SK-N-SH (cell line): ENCODE results near the gene NFATC4. TPM values are rescaled to one million over a fixed set of nuclear protein-coding genes. Genes with fewer than 3 reads are reported as not detected.

Experiments used
- CTCF ChIA-PET: fragments of 300-600, 350-600 bp; formaldehyde crosslinking; extraction: SDS; loops from one replicate; lab custom pipeline; 2021; lab: Yijun Ruan, JAX
- POLR2A ChIA-PET: fragments of 350-600 bp; sonication (Branson Sonifier 250); formaldehyde crosslinking; extraction: SDS; loops from one replicate; lab custom pipeline; 2020; ENCODE audit warnings: antibody characterized with exemption, inconsistent platforms; lab: Yijun Ruan, JAX
- DNase-seq: peaks from one replicate; pipeline ENCODE4 v3.0.0; 2012
- H2AFZ ChIP-seq: fragments of 200-600 bp; sonication (generic); 2 replicates; pipeline ENCODE4 v1.8.1; 2016; ENCODE audit warnings: antibody characterized with exemption, mild to moderate bottlenecking, low read depth
- H3F3A ChIP-seq: fragments of 200-600 bp; sonication (generic); replicated peaks from 2 replicates; pipeline ENCODE3; 2016; ENCODE audit warnings: antibody characterized with exemption, mild to moderate bottlenecking; ENCODE audit not compliant: insufficient read depth
- H3K27ac ChIP-seq, 2 experiments: fragments of 200-500 bp in 1 of 2; fragments of 200-600 bp in 1 of 2; sonication (Bioruptor generic) in 1 of 2; sonication (generic), shearing (Covaris generic) in 1 of 2; 2 replicates each; pipeline versions ENCODE4 v1.5.1 to v1.6.1; 2014 to 2016; ENCODE audit warnings: low read depth in 2 of 2, inconsistent platforms in 1 of 2, low read length in 1 of 2, mild to moderate bottlenecking in 1 of 2, mixed read lengths in 1 of 2
- H3K27me3 ChIP-seq: fragments of 200-600 bp; sonication (generic), shearing (Covaris generic); 2 replicates; pipeline ENCODE4 v1.6.1; 2016; ENCODE audit warnings: mixed run types; ENCODE audit not compliant: insufficient read depth
- H3K36me3 ChIP-seq, 2 experiments: fragments of 200-500 bp in 1 of 2; fragments of 200-600 bp in 1 of 2; sonication (Bioruptor generic) in 1 of 2; sonication (generic) in 1 of 2; replicated peaks in 1 of 2; 2 replicates each; pipeline versions ENCODE3 to v1.5.1; 2014 to 2016; ENCODE audit warnings: low read length in 1 of 2, mild to moderate bottlenecking in 1 of 2; ENCODE audit not compliant: insufficient read depth in 2 of 2, control insufficient read depth in 1 of 2
- H3K4me1 ChIP-seq, 2 experiments: fragments of 200-500 bp in 1 of 2; fragments of 200-600 bp in 1 of 2; sonication (Bioruptor generic) in 1 of 2; sonication (generic), shearing (Covaris generic) in 1 of 2; 2 replicates each; pipeline versions ENCODE4 v1.5.1 to v1.6.1; 2014 to 2016; ENCODE audit warnings: low read depth in 1 of 2, low read length in 1 of 2, mixed run types in 1 of 2; ENCODE audit not compliant: insufficient read depth in 2 of 2, control insufficient read depth in 1 of 2
- H3K4me2 ChIP-seq: fragments of 200-600 bp; sonication (generic), shearing (Covaris generic); 2 replicates; pipeline ENCODE4 v1.6.1; 2017; ENCODE audit warnings: mixed run types
- H3K4me3 ChIP-seq, 2 experiments: fragments of 200-500 bp in 1 of 2; fragments of 200-600 bp in 1 of 2; sonication (Bioruptor generic) in 1 of 2; sonication (generic), shearing (Covaris generic) in 1 of 2; 2 replicates each; pipeline versions ENCODE4 v1.5.1 to v1.8.1; 2014 to 2016; ENCODE audit warnings: low read depth in 2 of 2, inconsistent platforms in 1 of 2, low read length in 1 of 2, mild to moderate bottlenecking in 1 of 2, mixed read lengths in 1 of 2, moderate library complexity in 1 of 2
- H3K79me2 ChIP-seq: fragments of 200-600 bp; sonication (generic); 2 replicates; pipeline ENCODE4 v1.8.1; 2017; ENCODE audit warnings: mild to moderate bottlenecking; ENCODE audit not compliant: insufficient read depth
- H3K9ac ChIP-seq: fragments of 200-600 bp; sonication (generic); 2 replicates; pipeline ENCODE4 v1.6.1; 2017; ENCODE audit warnings: mixed run types
- H3K9me2 ChIP-seq: fragments of 200-600 bp; sonication (generic); 2 replicates; pipeline ENCODE4 v1.6.1; 2017; ENCODE audit warnings: mixed run types
- H3K9me3 ChIP-seq: fragments of 200-600 bp; sonication (generic); 2 replicates; pipeline ENCODE4 v1.6.1; 2017; ENCODE audit warnings: mixed run types, mild to moderate bottlenecking, moderate library complexity
- H4K20me1 ChIP-seq: fragments of 200-600 bp; sonication (generic); 2 replicates; pipeline ENCODE4 v1.6.1; 2017; ENCODE audit warnings: mild to moderate bottlenecking, mixed run types; ENCODE audit not compliant: insufficient read depth
- CHD2 ChIP-seq: fragments of 150-350 bp; IDR thresholded peaks from 2 replicates; pipeline ENCODE4 v1.6.1; 2018; ENCODE audit warnings: low read length; ENCODE audit not compliant: partially characterized antibody
- EP300 ChIP-seq, 2 experiments: IDR thresholded peaks; 2 replicates each; pipeline versions ENCODE4 v1.4.0 to v1.6.1; 2012; ENCODE audit warnings: borderline replicate concordance in 1 of 2, low read depth in 1 of 2, low read length in 1 of 2
- EZH2phosphoT487 ChIP-seq: fragments of 200-600 bp; sonication (generic); IDR thresholded peaks from 2 replicates; pipeline ENCODE4 v1.6.1; 2017; ENCODE audit warnings: low read depth, mixed run types, mild to moderate bottlenecking, antibody characterized with exemption, moderate library complexity, borderline replicate concordance
- GATA2 ChIP-seq: sonication (generic); formaldehyde crosslinking; IDR thresholded peaks from 2 replicates; pipeline ENCODE4 v1.5.0; 2020; ENCODE audit warnings: mild to moderate bottlenecking, missing genetic modification reagents
- IRF3 ChIP-seq: fragments of 150-350 bp; IDR thresholded peaks from 2 replicates; pipeline ENCODE4 v1.6.1; 2016; ENCODE audit warnings: mild to moderate bottlenecking, low read depth, low read length
- JUND ChIP-seq: IDR thresholded peaks from 2 replicates; pipeline ENCODE4 v1.4.0; 2012
- MAX ChIP-seq: IDR thresholded peaks from 2 replicates; pipeline ENCODE4 v1.4.0; 2012; ENCODE audit warnings: low read depth
- MEF2A ChIP-seq: IDR thresholded peaks from 2 replicates; pipeline ENCODE4 v1.4.0; 2012; ENCODE audit warnings: low read depth, borderline replicate concordance
- POLR2AphosphoS5 ChIP-seq: IDR thresholded peaks from 2 replicates; pipeline ENCODE4 v1.6.1; 2012; ENCODE audit warnings: low read depth, low read length
- RCOR1 ChIP-seq: fragments of 150-350 bp; IDR thresholded peaks from 2 replicates; pipeline ENCODE4 v1.6.1; 2017; ENCODE audit warnings: antibody characterized with exemption, low read length
- RFX5 ChIP-seq: IDR thresholded peaks from 2 replicates; pipeline ENCODE4 v1.6.1; 2012; ENCODE audit warnings: mild to moderate bottlenecking, improper control_type of control experiment, low read length
- TAF1 ChIP-seq: IDR thresholded peaks from 2 replicates; pipeline ENCODE4 v1.6.1; 2012; ENCODE audit warnings: low read depth, mild to moderate bottlenecking, low read length, moderate library complexity, borderline replicate concordance
- TEAD4 ChIP-seq: IDR thresholded peaks from 2 replicates; pipeline ENCODE4 v1.4.0; 2012; ENCODE audit warnings: mild to moderate bottlenecking, borderline replicate concordance; ENCODE audit not compliant: insufficient read depth
- ZBTB33 ChIP-seq: IDR thresholded peaks from 2 replicates; pipeline ENCODE4 v1.4.0; 2012; ENCODE audit warnings: low read depth, borderline replicate concordance
- WGBS: methylation state at CpG from one replicate; pipeline ENCODE4 v1.1.6; 2017; ENCODE audit warnings: low lambda C conversion rate; 5-methylcytosine and 5-hydroxymethylcytosine counted together
- polyA plus RNA-seq, 3 experiments: library from polyadenylated mRNA; depleted of rRNA; stranded (reverse); fragments of >200 nt; gene quantifications; 2 replicates each; pipeline ENCODE4 v1.2.3, GENCODE V29; 2012

Gene NFATC4
- polyA plus RNA-seq, 1 of the 3 experiments (the other 2 are of a cell fraction), result 25.3 TPM

DNA sequence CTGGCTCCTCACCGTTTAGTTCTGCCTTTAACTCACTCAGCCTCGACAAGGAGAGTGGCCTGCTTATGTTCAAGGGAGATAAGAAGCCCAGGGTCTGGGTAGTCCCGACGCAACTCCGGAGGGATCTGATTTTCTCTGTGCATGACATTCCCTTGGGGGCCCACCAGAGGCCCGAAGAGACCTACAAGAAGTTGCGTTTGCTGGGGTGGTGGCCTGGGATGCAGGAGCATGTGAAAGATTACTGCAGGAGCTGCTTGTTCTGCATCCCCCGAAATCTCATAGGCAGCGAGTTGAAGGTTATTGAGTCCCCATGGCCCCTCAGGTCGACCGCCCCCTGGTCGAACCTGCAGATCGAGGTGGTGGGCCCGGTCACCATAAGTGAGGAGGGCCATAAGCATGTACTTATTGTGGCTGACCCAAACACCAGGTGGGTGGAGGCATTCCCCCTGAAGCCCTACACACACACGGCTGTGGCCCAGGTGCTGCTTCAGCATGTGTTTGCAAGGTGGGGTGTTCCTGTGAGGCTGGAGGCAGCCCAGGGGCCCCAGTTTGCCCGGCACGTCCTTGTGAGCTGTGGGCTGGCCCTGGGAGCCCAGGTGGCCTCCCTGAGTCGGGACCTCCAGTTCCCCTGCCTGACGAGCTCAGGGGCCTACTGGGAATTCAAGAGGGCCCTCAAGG lies 48.4 kb downstream of the NFATC4 start (continued):
- TF ChIP-seq ZBTB33 (no peak), EP300 (IDR thresholded peaks at IDR 0.05; ENCODE audit: borderline replicate concordance in 1 of 2, low read depth in 1 of 2, low read length in 1 of 2) (no peak), JUND (no peak), RCOR1 (no peak), TAF1 (no peak), MAX (no peak), CHD2 (no peak), MEF2A (no peak), POLR2AphosphoS5 (no peak), TEAD4 (no peak)

GRCh38 chr14:24416932-24417619 lies 49.1 kb downstream of the NFATC4 start:
- POLR2A ChIA-PET, result no interaction called here
- CTCF ChIA-PET, result interaction anchor here (0.9 to 9.9 kb wide), 7 partner anchors 9 to 90 kb away, joined by 3 to 63 read pairs (median 9); partner anchors contain the start of genes CBLN3 and KHNYN
- WGBS, result 82% methylated on average over 12 of the region's 16 CpGs
- DNase-seq, result no peak
- Histone ChIP-seq H3K9me2 (no peaks in the 10 kb centered on the region), H3K27ac (no peak overlapping the region), H3K9me3 (no peaks in the 10 kb centered on the region), H3K27me3 (0 out of 2 replicates have a peak, but pooled peaks cover 5% of the 10 kb centered on the region), H2AFZ (no peak overlapping the region), H3K36me3 (peaks cover 0 to 6% of the 10 kb centered on the region in 2 experiments), H3K79me2 (no peaks in the 10 kb centered on the region), H3K9ac (no peak overlapping the region), H3K4me3 (no peak overlapping the region), H3K4me1 (no peaks in the 10 kb centered on the region; a peak in 1 of 4 replicates), H4K20me1 (no peaks in the 10 kb centered on the region), H3K4me2 (no peak overlapping the region), H3F3A (no peaks in the 10 kb centered on the region)
- TF ChIP-seq CHD2 (no peak), IRF3 (no peak), RFX5 (no peak), GATA2 (no peak), EZH2phosphoT487 (no peak)
